ENCODE measurements around the gene LCE1A. TPM values are rescaled to one million over a fixed set of nuclear protein-coding genes. Genes with fewer than 3 reads are reported as not detected.

Gene LCE1A
- total and polyA plus RNA-seq, 2 experiments from 2014 or later, result not detected

DNA sequence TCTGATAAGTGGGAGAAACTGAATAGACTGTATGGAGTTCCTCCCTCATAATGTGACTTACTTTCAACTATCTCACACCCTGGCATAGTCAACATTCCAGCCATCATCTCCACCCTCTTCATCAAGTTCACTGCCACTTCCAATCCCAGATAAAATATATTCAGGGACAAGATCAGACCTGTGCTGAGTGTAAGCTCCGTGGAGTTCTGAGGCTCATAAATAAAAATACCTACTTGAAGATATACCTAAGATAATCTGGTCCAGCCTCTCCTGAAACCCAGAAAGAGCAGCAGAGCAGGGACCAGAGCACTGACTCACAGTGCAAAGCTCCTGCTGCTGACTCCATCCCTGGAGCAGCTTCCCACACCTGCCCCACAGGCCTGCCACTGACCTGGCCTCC lies 30.8 kb downstream of the LCE1A start:
- no peak for DNase-seq (ENCODE audit: low read depth in 1 of 2, low spot score in 1 of 2)

DNA sequence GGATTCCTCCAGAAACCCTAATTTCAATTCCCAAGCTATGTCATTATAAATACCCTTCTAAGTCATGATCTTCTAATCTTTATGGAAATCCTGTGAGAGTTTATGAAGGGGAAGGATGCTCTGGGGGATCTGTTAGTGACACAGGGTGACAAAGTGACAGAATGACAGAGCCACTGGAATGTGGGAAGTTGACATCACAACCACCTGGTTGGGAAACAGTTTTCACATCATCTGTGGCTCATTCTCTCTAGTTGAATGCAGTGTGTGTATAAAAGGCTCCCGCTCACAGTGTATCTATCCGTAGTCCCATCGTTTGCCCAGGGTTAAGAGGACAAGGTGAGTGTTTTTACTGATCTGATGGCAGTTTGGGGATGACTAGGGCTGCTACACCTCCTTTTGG lies 32.4 kb downstream of the LCE1A start, which contains the start of gene LCE7A:
Gene LCE7A (plus strand): TSS at position 301 of the 400 bp plus-strand sequence. CDS start 702 bp downstream, outside the sequence.
- H3K4me3 ChIP-seq, result no peak within 1 kb of the TSS
- no peak within 1 kb of the TSS for H3K27ac ChIP-seq
- H3K36me3 ChIP-seq, result no peaks in the 10 kb centered on the region
- H3K27me3 ChIP-seq, result no peaks in the 10 kb centered on the region
- DNase-seq (ENCODE audit: low read depth in 1 of 2, low spot score in 1 of 2), result no peak
- TF ChIP-seq, protein P1, sequence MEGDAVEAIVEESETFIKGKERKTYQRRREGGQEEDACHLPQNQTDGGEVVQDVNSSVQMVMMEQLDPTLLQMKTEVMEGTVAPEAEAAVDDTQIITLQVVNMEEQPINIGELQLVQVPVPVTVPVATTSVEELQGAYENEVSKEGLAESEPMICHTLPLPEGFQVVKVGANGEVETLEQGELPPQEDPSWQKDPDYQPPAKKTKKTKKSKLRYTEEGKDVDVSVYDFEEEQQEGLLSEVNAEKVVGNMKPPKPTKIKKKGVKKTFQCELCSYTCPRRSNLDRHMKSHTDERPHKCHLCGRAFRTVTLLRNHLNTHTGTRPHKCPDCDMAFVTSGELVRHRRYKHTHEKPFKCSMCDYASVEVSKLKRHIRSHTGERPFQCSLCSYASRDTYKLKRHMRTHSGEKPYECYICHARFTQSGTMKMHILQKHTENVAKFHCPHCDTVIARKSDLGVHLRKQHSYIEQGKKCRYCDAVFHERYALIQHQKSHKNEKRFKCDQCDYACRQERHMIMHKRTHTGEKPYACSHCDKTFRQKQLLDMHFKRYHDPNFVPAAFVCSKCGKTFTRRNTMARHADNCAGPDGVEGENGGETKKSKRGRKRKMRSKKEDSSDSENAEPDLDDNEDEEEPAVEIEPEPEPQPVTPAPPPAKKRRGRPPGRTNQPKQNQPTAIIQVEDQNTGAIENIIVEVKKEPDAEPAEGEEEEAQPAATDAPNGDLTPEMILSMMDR (IDR thresholded peaks at IDR 0.05; ENCODE audit: low read depth, low read length), result no peak
- no peaks in the 10 kb centered on the region for H3K9me3 ChIP-seq (ENCODE audit: low read depth)
- no peaks in the 10 kb centered on the region for H3K4me1 ChIP-seq (ENCODE audit: low read depth)

More for the DNA sequence above, 30.8 kb downstream of the LCE1A start:
- H3K27ac ChIP-seq, result no peak overlapping the region
- no peaks in the 10 kb centered on the region for H3K4me1 ChIP-seq (ENCODE audit: low read depth)
- TF ChIP-seq, protein P1 (IDR thresholded peaks at IDR 0.05; ENCODE audit: low read depth, low read length), result no peak
- no peaks in the 10 kb centered on the region for H3K36me3 ChIP-seq
- no peak overlapping the region for H3K4me3 ChIP-seq
- no peaks in the 10 kb centered on the region for H3K9me3 ChIP-seq (ENCODE audit: low read depth)
- H3K27me3 ChIP-seq, result no peaks in the 10 kb centered on the region

- H3K4me1 ChIP-seq (ENCODE audit: low read depth), result no peaks in the 10 kb centered on the region
- no peaks in the 10 kb centered on the region for H3K9me3 ChIP-seq (ENCODE audit: low read depth)
- TF ChIP-seq, protein P1 (IDR thresholded peaks at IDR 0.05; ENCODE audit: low read depth, low read length), result no peak
- DNase-seq (ENCODE audit: low read depth in 1 of 2, low spot score in 1 of 2), result no peak
- no peak overlapping the region for H3K4me3 ChIP-seq
- no peaks in the 10 kb centered on the region for H3K36me3 ChIP-seq
- H3K27me3 ChIP-seq, result no peaks in the 10 kb centered on the region
- H3K27ac ChIP-seq, result no peak overlapping the region
Observed at GRCh38 chr1:152860129-152860528, 32.9 kb downstream of the LCE1A start.

GRCh38 chr1:152861374-152861773 lies 34.1 kb downstream of the LCE1A start:
- TF ChIP-seq, protein P1 (IDR thresholded peaks at IDR 0.05; ENCODE audit: low read depth, low read length), result no peak
- Histone ChIP-seq H3K4me3 (no peak overlapping the region), H3K27ac (no peak overlapping the region), H3K27me3 (no peaks in the 10 kb centered on the region), H3K4me1 (ENCODE audit: low read depth) (no peaks in the 10 kb centered on the region), H3K36me3 (no peaks in the 10 kb centered on the region), H3K9me3 (ENCODE audit: low read depth) (no peaks in the 10 kb centered on the region)
- no peak for DNase-seq (ENCODE audit: low read depth in 1 of 2, low spot score in 1 of 2)

DNA sequence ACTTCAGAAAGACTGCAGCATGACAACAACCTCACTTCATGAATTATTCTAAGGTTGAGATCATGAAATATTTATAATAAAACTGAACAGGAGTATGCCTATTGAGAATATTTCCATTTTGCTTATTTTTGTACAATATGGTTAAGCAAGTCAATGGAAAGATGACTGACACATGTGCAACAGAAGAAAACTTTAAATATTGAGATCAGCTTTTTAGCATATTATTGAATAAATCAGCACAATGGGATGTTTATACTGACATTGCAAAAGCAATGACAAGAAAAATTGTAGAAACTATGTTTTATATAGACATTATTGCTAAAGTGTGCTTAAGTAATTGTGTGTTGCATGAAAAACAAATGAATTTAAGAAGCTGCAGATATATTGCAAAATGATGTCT lies 37.2 kb downstream of the LCE1A start:
- H3K36me3 ChIP-seq, result no peaks in the 10 kb centered on the region
- H3K27me3 ChIP-seq, result no peaks in the 10 kb centered on the region
- no peak overlapping the region for H3K4me3 ChIP-seq
- no peak for DNase-seq (ENCODE audit: low read depth in 1 of 2, low spot score in 1 of 2)
- no peaks in the 10 kb centered on the region for H3K4me1 ChIP-seq (ENCODE audit: low read depth)
- no peak overlapping the region for H3K27ac ChIP-seq
- no peaks in the 10 kb centered on the region for H3K9me3 ChIP-seq (ENCODE audit: low read depth)
- TF ChIP-seq, protein P1 (IDR thresholded peaks at IDR 0.05; ENCODE audit: low read depth, low read length), result no peak

GRCh38 chr1:152866321-152866720 lies 39.0 kb downstream of the LCE1A start:
- no peaks in the 10 kb centered on the region for H3K27me3 ChIP-seq
- no peak for DNase-seq (ENCODE audit: low read depth in 1 of 2, low spot score in 1 of 2)
- H3K36me3 ChIP-seq, result no peaks in the 10 kb centered on the region
- no peak overlapping the region for H3K27ac ChIP-seq
- no peaks in the 10 kb centered on the region for H3K9me3 ChIP-seq (ENCODE audit: low read depth)
- H3K4me1 ChIP-seq (ENCODE audit: low read depth), result no peaks in the 10 kb centered on the region
- H3K4me3 ChIP-seq, result no peak overlapping the region
- TF ChIP-seq, protein P1 (IDR thresholded peaks at IDR 0.05; ENCODE audit: low read depth, low read length), result no peak

Measured in cardiac muscle cell (in vitro differentiated cells and primary cell).